Measurements from ENCODE around the gene SMPD1. TPM values are rescaled to one million over a fixed set of nuclear protein-coding genes. Genes with fewer than 3 reads are reported as not detected.

The SMPD1 gene
- total and polyA plus RNA-seq, 9 of the 15 experiments (the other 6 are each of a cell fraction or from before 2014, with no cell fraction given) = 0.90 to 9.9 (median 5.2) TPM

GRCh38 chr11:6411594-6412031, 21.3 kb downstream of the SMPD1 start:
- DNase-seq (ENCODE audit: extremely low read depth in 1 of 4, low spot score in 3 of 4) = no peak
- no TSS peak for BruUV-seq (replicated peaks)
- CTCF ChIA-PET (ENCODE audit: low intra/inter-chr PET ratio) = no interaction called here
- POLR2A ChIA-PET = interaction anchor here (0.6 to 1.2 kb wide), 5 partner anchors 8 to 567 kb away, joined by 3 read pairs; no protein-coding TSS in a partner anchor
- no peak overlapping the region for H3K4me2 ChIP-seq (ENCODE audit: insufficient read depth, low read length)
- no peaks in the 10 kb centered on the region for H3K9me1 ChIP-seq (ENCODE audit: control insufficient read depth, insufficient read depth, low read length)
- no peaks in the 10 kb centered on the region for H3K36me3 ChIP-seq (ENCODE audit: control insufficient read depth, insufficient read depth, low read length)
- no peaks in the 10 kb centered on the region for H3K9me3 ChIP-seq (replicated peaks; ENCODE audit: control insufficient read depth, insufficient read depth, low read depth, low read length)
- no peak overlapping the region for H3K4me3 ChIP-seq
- no peak overlapping the region for H3K27ac ChIP-seq (ENCODE audit: extremely low read depth, low read depth, low read length)
- TF ChIP-seq ETV5 (CRISPR knock-in tag; IDR thresholded peaks at IDR 0.05; ENCODE audit: low read depth) (no peak), ZNF76 (CRISPR knock-in tag; IDR thresholded peaks at IDR 0.05; ENCODE audit: borderline replicate concordance) (no peak), ZFP36 (IDR thresholded peaks at IDR 0.05; ENCODE audit: low read depth, low read length, partially characterized antibody) (no peak), ZNF408 (CRISPR knock-in tag; IDR thresholded peaks at IDR 0.05; ENCODE audit: low read depth) (no peak), ZKSCAN1 (IDR thresholded peaks at IDR 0.05; ENCODE audit: low read depth, low read length) (no peak), ATF1 (CRISPR knock-in tag; IDR thresholded peaks at IDR 0.05) (no peak), ATF1 (tag; IDR thresholded peaks at IDR 0.05) (no peak), EP300 (IDR thresholded peaks at IDR 0.05; ENCODE audit: low read length) (no peak)
- no peak for FAIRE-seq
- intact Hi-C loops (cut with micrococcal nuclease) (no loop called here), in situ Hi-C loops (cut with MboI) (no loop called here)
- no peaks in the 10 kb centered on the region for H3K79me2 ChIP-seq (ENCODE audit: control insufficient read depth, insufficient read depth, low read length)
- 0 out of 2 replicates have a peak, but pooled peaks cover 3% of the 10 kb centered on the region for H4K20me1 ChIP-seq (replicated peaks; ENCODE audit: control insufficient read depth, insufficient read depth, low read length)
- H3K27me3 ChIP-seq (ENCODE audit: control insufficient read depth in 2 of 2, insufficient read depth in 2 of 2, low read length in 2 of 2) = peaks cover 35 to 56% of the 10 kb centered on the region in 2 experiments
- WGBS (ENCODE audit: insufficient coverage, low coverage, missing lambda C conversion rate) = 19% methylated on average over 10 of the region's 10 CpGs
- no peak for ATAC-seq
- H2AFZ ChIP-seq (ENCODE audit: low read depth, low read length) = no peak overlapping the region
- peak overlapping the region in 1 of 2 experiments; percentile 17; a peak in 1 of 4 replicates for H3K9ac ChIP-seq (ENCODE audit: insufficient read depth in 1 of 2, low read depth in 2 of 2, low read length in 2 of 2)
- H3K4me1 ChIP-seq (replicated peaks in 1 of 2; ENCODE audit: control insufficient read depth in 2 of 2, insufficient read depth in 2 of 2, low read length in 2 of 2) = peaks cover 2 to 9% of the 10 kb centered on the region in 2 experiments; a peak in 2 of 5 replicates

All from K562 (cell line).